AG08396 (cell line): ENCODE measurements around the gene PACSIN2.
"Not testable (repeated sequence)": the region's sequence is repeated elsewhere in the genome, so short reads cannot be mapped to it uniquely, and the experiment has no call there.

ENCODE experiments used
- DNase-seq: peaks from one replicate; pipeline ENCODE4 v3.0.0; 2012; ENCODE audit warnings: low spot score, mixed read lengths

PACSIN2 gene

DNA sequence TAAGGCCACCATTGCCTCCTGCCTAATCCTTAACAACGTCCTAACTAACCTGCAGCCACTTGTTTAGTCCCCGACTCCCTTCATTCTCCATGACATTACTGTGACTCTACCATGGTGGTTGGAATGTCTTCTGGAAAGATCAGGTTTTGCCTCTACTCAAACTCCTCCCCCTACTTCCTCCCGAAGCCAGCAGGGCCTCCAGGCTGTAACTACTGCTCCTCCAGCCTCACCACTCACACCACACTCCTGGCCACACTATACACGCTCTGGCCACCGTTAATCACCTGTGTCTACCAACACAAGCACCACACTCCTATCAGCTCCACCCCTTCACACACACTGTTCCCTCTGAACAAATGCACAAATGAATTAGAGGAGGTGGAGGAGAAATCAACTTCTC lies 69.2 kb downstream of the PACSIN2 start:
- no peak for DNase-seq

DNA sequence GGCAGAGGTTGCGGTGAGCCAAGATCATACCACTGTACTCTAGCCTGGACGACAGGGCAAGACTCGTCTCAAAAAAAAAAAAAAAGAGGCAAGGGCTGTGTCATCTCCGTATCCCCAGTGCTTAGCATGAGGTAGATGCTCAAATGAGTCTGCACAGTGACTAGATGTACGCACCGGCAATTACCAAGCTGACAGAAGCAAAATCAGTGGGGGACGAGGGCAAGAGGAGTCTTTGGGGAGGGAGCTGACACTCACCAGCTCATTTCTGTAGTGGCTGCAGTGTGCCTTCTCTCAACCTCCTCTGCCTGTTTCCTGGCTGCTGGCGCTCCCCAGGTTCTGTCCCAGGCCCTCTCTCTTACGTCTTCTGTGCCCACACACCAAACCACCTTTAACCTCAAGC lies 69.9 kb downstream of the PACSIN2 start:
- DNase-seq: no peak

DNA sequence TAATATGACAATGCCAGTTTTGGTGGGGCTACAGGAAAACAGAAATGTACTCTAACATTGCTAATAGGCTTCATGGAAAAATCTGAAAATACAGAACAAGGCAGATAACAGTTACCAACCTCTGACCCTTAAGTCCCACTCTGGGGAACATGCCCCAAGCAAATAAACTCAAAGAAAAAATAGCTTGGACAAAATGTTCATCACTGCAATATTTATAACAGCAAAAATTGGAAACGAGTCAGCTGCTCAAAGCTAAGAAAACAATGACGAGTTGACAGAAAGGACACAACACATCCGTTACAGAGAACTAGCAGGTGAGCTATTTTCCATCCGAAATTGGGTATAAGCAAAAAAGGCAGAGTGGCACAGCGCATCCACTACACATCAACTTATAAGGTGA lies 70.5 kb downstream of the PACSIN2 start:
- no peak for DNase-seq

DNA sequence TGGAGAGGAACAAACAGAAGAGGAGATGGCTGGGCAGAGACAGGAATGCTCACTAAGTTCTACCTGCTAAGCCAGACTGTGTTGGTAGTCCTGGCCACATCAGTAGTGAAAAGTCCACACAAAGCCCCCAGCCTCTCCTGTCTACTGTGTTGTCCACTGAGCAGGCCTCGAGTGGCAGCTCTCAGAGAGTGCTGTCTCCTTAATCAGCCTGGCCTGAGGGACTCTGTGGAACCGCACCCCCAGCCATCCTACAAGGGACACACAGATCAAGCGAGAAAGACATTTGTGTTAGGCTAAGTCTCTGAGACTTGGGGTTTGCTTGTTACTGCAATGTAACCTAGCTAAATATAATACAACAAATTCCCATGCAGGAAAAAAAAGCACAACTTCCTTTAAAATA lies 71.0 kb downstream of the PACSIN2 start:
- no peak for DNase-seq

DNA sequence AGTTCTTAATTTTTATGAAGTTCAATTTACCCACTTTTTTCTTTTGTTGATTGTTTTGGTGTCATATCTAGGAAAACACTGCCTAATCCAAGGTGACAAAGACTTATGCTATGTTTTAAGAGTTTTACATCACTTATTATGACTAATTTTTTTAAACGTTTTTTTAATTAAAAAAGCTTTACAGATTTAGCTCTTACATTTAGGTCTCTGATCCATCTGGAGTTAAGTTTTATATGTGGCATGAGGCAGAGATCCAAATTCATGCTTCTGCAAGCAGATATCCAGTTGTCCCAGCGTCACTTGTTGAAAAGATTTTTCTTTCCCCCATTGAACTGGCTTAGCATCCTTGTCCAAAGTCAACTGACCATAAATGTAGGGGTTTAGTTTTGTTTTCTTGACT lies 72.6 kb downstream of the PACSIN2 start:
- DNase-seq: no peak

DNA sequence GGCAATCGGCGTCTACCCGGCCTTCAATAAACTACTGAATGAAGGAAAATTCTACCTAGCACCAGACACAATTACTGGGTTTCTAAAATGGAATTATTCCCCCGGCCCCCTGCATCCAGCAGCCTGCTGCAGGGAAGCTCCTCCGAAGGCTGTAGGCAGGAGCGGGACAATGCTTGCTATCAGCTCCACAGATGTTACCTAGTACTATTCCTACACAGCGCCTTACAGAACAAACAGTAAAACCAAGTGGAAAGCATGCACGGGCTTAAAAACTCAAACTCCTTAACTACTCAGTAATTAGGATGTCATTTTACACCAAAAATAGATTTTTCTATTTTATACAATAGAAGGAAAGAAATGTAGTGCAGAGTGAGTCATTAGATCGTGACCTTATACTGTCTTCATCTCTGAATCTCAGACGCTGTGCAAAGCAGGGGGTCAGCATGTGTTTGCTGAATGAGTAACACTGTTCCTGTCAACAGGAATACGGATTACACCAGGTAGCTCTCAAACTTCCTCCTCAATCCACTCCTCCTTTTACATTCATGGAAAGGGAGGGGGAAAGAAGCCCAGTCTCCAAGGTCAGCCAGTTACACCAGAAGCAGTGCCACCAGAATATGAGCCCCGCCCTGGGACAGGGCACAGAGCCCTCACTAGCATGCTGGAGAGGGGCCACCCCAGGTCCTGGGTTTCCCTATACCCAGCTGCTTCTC lies 74.9 kb downstream of the PACSIN2 start:
- peak; percentile 50 for DNase-seq

DNA sequence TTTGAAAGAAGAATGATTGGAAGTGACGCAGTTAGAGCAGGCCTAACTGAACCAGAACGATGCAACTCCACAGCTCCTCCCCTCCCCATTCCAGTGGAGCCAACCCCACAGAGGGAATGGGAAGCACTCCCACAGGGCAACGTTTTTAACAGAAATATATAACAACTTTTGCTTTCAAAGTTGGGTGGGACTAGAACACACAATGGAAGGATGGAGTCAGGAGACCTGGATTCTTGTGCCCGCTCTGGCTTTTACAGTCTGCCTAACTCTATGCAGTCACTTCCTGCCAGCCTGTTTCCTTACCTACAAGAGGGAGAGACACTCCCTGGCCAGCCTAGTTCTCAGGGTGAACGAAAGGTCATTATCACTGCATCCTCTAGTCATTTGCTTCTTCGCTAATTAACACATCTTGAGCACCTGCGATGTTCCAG lies 75.5 kb downstream of the PACSIN2 start:
- no peak for DNase-seq

DNA sequence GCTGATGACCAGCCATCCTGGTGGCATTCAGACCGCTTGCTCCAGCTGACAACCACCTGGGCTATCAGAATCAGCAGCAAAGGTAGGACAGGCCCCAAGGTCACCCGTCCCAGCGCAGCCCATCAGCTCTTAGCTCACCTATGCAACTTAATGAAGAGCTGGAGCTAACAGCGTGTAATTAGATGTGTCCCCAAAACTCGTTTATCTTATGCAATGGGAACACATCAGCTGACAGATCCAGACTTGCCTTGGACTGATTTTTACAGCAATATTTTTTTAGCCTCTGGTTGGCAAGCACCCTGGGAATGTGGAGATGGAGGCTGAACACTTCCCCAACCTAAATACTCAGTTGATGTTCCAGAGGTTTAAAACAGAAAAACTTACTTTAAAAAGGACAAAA lies 76.0 kb downstream of the PACSIN2 start:
- DNase-seq: no peak

DNA sequence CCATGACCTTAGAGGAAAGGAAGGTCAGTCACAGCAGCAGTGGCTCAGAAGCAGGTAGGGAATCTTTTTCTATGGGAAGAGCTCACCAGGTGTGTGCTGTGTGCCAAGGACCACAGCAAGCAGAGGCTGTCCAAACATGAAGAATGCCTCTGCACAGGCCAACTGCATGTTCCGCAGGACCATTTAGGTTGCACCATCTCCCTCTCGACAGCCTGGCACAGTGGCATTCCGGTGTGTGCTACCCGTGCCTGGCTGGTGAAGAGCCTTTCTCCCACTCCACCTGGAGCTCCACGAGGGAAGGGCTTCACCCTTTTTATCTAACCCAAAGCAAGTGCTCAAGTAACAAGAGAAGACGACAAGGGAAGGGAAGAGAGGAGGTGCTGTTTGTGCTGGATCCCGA lies 76.5 kb downstream of the PACSIN2 start:
- no peak for DNase-seq

GRCh38 chr22:42937164-42937843 lies 77.6 kb downstream of the PACSIN2 start:
- peak; percentile 73 for DNase-seq

- DNase-seq: not testable (repeated sequence)
These were observed 78.3 kb downstream of the PACSIN2 start for GRCh38 chr22:42936680-42937079.

- no peak for DNase-seq
These were observed 80.6 kb downstream of the PACSIN2 start for GRCh38 chr22:42934338-42934737.

DNA sequence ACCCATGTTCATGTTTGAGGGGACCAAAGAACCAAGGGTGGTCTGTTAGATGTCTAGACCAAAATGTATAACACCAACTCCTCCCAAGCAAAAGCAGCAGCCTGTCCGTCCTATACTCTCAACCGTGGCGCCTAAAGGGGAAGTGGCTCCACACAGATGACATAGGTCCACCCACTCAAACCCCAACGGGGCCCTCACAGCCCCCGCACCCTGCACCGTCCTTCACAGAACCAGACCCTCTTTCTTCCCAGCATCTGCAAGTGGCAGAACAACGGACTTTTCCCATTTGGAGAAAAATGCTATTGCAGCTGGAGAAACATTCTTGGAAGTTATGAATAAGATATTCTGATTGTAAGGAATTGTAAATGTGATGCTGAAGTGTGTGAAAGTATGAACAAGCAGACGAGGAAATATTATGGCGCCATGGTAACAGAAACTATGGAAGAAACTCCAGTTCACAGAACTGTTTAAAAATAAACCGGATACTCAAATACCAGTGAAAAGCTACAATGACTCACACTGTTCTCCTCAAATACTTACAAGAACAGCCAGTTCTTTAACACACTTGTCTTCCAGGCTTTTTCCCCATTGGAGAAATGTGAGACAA lies 81.4 kb downstream of the PACSIN2 start:
- DNase-seq: peak; percentile 72

DNA sequence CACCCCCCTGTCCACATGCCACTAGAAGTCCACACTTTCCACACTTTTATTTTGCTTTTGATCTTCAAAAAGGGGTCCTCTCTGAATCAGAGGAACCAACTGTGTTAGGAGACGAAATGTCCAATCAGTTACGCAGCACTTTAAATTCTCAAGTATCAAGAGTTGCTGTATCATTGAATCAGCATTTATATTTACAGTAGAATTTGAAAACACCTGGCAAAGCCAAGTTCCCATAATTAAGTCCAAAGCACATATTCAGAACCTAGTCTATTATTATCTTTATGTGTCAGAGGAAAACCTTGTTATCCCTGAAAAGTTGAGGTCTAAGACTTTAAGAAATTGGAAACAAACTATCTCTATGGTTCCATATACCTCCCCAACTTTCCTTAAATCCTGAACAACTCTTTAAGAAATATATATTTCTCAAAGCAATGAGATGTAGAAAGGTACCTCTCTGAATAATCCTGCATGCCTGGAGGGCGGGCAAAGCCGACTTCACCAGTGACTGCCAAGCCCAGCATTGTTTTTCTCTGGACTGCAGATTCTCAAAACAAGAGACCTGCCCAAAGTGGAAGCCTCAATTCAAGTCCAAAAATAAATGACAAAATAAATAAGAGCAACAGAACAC lies 82.0 kb downstream of the PACSIN2 start:
- no peak for DNase-seq

DNA sequence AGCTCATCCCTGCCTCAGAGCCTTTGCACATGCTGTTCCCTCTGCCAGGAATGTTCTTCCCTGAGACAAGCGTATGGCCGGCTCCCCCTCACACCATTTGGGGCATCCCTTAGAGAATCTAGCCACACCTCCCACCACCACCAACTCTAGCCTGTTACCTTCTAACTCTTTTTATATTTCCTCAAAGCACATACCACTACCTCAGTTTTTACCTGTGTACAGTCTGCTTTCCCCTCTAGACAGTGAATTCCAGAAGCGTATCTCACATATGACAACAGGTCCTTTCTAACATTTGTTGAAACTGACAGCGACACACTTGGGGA lies 82.8 kb downstream of the PACSIN2 start:
- no peak for DNase-seq

DNA sequence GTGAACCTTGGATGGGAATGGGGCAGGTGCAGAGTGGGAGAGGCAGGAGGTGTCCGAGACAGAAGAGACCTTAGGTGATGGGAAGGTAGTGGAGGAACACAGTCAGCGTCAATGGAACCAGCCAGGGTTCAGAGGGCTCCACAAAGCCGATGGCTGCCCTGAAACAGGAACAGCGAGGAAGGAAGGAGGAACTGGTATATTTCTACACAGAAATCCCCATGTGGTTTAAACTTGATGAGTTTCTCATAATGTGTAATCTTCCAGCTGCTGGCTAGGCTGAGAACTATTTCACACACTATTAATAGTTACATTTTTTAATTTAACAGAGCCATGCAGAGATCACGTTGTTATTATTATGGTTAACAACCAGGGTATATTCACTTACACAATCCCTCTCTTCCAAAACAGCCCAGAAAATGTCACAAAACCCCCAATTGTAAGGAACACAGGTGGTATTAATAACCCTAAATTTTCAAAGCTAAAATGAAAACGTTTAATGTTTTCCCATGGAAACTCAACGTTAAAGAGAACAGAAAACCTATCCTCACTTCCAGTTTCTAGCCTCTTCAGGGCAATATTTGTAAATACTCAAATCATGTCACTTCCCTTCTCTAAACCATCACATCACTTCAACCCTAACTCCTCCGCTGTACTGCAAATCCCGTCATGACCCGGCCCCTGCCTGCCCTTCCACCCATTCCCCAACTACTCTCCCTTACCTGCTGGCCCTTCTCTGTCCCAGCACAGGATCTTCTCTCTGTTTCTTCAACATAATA lies 83.3 kb downstream of the PACSIN2 start:
- no peak for DNase-seq

- DNase-seq: peak; percentile 17
These were observed 84.0 kb downstream of the PACSIN2 start for GRCh38 chr22:42930810-42931420.

- no peak for DNase-seq
These were observed 85.2 kb downstream of the PACSIN2 start for GRCh38 chr22:42929838-42930155.

- DNase-seq: no peak
These were observed 85.7 kb downstream of the PACSIN2 start for GRCh38 chr22:42928969-42929837.

DNA sequence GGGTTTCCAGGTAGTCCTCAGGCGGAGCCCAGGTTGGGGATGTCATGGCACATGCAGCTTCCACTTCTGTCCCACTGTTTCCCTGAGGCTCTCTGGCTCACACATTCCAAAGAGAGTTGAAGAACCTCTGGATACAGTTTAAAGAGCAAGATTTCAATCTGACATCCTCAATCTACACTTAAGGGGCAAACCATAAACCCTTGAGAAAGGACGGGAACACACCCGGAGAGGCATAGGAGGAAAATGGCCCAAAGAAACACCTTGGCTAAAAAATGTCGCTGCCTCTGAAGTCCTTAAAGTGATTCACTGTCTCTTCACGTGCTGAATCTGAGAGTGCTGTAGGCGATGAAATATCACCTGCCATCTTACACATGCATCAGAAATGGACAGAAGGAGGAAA lies 87.0 kb downstream of the PACSIN2 start:
- DNase-seq: no peak

DNA sequence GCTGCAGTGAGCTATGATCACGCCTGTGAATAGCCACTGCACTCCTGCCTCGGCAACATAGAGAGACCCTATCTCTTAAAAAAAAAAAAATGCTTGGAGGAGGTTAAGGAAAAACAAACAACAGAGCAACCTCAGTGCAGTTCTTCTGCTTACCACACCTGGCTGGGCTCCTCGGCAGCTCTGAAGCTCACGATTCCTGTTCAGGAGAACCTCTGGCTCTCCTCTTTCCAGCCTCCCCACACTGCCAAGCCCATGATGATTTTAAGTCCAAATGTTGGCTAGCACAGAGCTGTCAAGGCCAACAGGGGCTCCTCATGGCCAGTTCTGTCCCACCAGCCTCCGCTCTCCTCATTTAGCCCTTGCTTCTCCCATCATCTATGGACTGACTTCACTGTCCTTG lies 88.2 kb downstream of the PACSIN2 start:
- no peak for DNase-seq
